ENCODE data around the gene FAM32A. TPM values are rescaled to one million over a fixed set of nuclear protein-coding genes. Genes with fewer than 3 reads are reported as not detected.

Gene FAM32A
- polyA plus RNA-seq, 3 donors from 2014 or later = 156 to 225 (median 179) TPM

Other genes with a start within 250 kb of the FAM32A start
- not detected for gene OR10H4, start 236.4 kb upstream of the FAM32A start, polyA plus RNA-seq
- gene TPM4, start 108.9 kb upstream of the FAM32A start, polyA plus RNA-seq = 100 to 1,000 TPM; 106 to 193 (median 107) TPM
- 100 to 1,000 TPM; 110 to 184 (median 126) TPM for gene RAB8A, start 73.5 kb upstream of the FAM32A start, polyA plus RNA-seq
- gene HSH2D, start 41.7 kb upstream of the FAM32A start, polyA plus RNA-seq = 100 to 1,000 TPM in 1 of 3 donors, 10 to 100 TPM in 2; 70.4 to 127 (median 97.4) TPM
- not detected for gene CIB3, start 11.9 kb upstream of the FAM32A start, polyA plus RNA-seq
- gene AP1M1, start 12.5 kb downstream of the FAM32A start, polyA plus RNA-seq = 100 to 1,000 TPM; 128 to 178 (median 173) TPM
- gene KLF2, start 139.4 kb downstream of the FAM32A start, polyA plus RNA-seq = 100 to 1,000 TPM in 1 of 3 donors, 10 to 100 TPM in 2; 55.0 to 102 (median 91.0) TPM